Retinal pigment epithelial cell (primary cell): ENCODE data around the gene PAN2.

Experiments
- DNase-seq: peaks from one replicate; pipeline ENCODE4 v3.0.0-alpha.2; 2010; ENCODE audit warnings: low read depth
- H3K4me3 ChIP-seq: 2 replicates; pipeline ENCODE4 v1.5.1; 2011; ENCODE audit warnings: mild to moderate bottlenecking, low read length, control low read depth, moderate library complexity
- CTCF ChIP-seq: conservative IDR thresholded peaks from 2 replicates; pipeline ENCODE4 v1.5.1; 2011; ENCODE audit warnings: low read depth, low read length, control low read depth, inconsistent platforms

Gene PAN2

GRCh38 chr12:56304872-56305590 lies 28.8 kb downstream of the PAN2 start:
- no peak for TF ChIP-seq CTCF
- DNase-seq, result no peak
- no peak overlapping the region for H3K4me3 ChIP-seq

- no peak for TF ChIP-seq CTCF
- DNase-seq, result no peak
- H3K4me3 ChIP-seq, result no peak overlapping the region
These were observed 29.5 kb downstream of the PAN2 start for GRCh38 chr12:56304276-56304675.

GRCh38 chr12:56300644-56301464 lies 32.9 kb downstream of the PAN2 start:
- TF ChIP-seq CTCF, result no peak
- peak overlapping the region; percentile 59 for H3K4me3 ChIP-seq
- no peak for DNase-seq

GRCh38 chr12:56299853-56300643 lies 33.8 kb downstream of the PAN2 start, which contains the start of gene CS:
CS (minus strand) TSS chr12:56300330; CDS start chr12:56300201, 129 bp downstream.
- no peak for TF ChIP-seq CTCF

GRCh38 chr12:56299308-56299852 lies 34.4 kb downstream of the PAN2 start:
- no peak for TF ChIP-seq CTCF
- peak overlapping the region; percentile 78 for H3K4me3 ChIP-seq
- peak; percentile 7 for DNase-seq

More at GRCh38 chr12:56299853-56300643, 33.8 kb downstream of the PAN2 start, which contains the start of gene CS:
- DNase-seq, result peak; percentile 92
- H3K4me3 ChIP-seq, result peak within 1 kb of the TSS; percentile 78

- peak overlapping the region; percentile 78 for H3K4me3 ChIP-seq
- no peak for TF ChIP-seq CTCF
- no peak for DNase-seq
These were observed 35.0 kb downstream of the PAN2 start for GRCh38 chr12:56298828-56299227.
